Epithelial cell of prostate (primary cell): ENCODE results near the gene TMSB4X.
"Not testable (repeated sequence)": the region's sequence is repeated elsewhere in the genome, so short reads cannot be mapped to it uniquely, and the experiment has no call there.

Source experiments
- DNase-seq: peaks from one replicate; pipeline ENCODE4 v3.0.0-alpha.2; 2011; ENCODE audit warnings: low read depth, low spot score
- H3K27ac ChIP-seq: fragments of 450-650 bp; 2 replicates; pipeline ENCODE4 v1.5.1; 2017; ENCODE audit warnings: mild to moderate bottlenecking

The TMSB4X gene

DNA sequence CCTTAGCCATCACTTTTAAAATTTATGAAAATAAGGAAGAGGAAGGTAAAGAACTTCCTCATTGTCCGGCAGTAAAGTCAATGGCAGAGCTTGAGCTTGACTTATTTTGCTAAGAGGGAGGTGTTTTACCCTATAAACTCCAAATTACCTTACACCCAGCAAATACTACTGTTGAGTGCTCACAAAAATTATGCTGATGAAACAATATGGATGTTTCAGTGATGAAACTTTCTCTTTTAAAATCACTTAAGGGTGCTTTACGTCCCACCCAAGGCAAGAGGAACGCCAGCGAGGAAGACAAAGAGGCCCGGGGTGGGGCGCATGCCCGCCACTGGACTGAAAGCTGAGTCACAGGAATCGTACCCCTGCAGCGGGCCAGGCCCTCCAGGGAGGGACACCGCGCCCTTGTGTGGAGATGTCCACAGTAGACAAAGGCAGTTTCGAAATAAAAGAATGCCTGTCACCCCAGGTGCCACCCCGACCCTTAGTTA lies 560 bp upstream of the TMSB4X start:
- DNase-seq, result no peak

DNA sequence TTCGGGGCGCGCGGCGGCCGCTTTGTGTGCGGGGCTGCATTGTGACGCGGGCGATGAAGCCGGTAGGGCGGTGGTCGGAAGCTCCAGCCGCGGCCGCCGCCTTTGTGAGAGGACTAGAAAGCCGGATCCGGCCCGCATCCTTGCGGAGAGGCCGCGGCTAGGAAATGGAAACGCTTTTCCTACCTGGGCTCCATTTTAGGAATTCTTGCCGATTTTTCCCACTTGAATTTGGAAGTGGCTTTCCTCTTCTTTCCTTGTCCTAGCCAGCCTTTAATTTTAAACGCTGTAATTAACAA lies 708 bp downstream of the TMSB4X start:
- peak overlapping the region; percentile 95 for H3K27ac ChIP-seq
- no peak for DNase-seq

More for the DNA sequence above, 560 bp upstream of the TMSB4X start:
- H3K27ac ChIP-seq, result peak overlapping the region; percentile 95

DNA sequence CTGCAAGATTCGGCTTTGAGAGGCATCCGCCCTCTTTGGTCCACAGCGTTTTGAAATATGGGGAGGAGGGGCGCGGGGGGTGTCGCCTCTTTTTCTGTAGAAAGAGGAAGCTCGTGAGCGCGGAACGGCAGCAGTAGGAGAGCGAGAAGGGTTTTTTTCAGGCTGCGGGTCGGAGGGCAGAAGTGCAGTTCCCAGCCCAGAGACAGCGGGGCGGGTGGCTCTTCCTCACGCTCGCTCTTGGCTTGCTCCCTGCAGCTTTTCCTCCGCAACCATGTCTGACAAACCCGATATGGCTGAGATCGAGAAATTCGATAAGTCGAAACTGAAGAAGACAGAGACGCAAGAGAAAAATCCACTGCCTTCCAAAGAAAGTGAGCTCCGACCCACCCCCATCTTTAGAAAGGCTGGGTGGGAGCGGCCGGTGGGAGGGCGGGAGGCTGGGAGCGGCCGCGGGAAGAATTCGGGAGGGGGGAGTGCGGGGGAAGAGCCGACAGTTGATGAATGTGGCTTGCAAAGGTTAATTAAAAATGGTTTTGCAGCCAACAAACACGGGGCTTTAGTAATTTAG lies 1.2 kb downstream of the TMSB4X start:
- peak overlapping the region; percentile 95 for H3K27ac ChIP-seq
- DNase-seq, result no peak

DNA sequence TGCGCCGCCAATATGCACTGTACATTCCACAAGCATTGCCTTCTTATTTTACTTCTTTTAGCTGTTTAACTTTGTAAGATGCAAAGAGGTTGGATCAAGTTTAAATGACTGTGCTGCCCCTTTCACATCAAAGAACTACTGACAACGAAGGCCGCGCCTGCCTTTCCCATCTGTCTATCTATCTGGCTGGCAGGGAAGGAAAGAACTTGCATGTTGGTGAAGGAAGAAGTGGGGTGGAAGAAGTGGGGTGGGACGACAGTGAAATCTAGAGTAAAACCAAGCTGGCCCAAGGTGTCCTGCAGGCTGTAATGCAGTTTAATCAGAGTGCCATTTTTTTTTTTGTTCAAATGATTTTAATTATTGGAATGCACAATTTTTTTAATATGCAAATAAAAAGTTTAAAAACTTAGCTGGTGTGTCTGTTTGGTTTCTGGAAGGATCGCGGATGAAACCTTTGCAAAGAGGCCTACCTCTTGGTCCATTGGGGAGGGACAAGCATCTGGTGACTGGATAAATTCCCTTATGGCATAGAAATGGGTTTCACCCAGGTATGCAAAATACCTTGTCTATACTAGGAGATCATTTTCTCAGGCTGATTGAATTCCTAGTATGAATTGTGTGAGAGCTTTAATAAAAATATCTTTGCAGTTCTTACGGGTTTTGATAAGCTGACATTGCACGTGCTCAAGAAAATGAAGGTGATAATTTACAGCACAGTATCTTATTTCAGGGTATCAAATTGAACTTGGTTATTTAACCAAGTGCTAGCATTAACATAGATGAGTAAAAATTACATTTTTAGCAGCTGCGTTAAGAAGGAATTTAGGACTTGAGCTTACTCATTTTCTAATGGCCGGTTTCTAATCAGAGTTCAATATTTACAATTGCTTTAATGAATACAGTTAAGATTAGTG lies 2.2 kb downstream of the TMSB4X start:
- not testable (repeated sequence) for DNase-seq

DNA sequence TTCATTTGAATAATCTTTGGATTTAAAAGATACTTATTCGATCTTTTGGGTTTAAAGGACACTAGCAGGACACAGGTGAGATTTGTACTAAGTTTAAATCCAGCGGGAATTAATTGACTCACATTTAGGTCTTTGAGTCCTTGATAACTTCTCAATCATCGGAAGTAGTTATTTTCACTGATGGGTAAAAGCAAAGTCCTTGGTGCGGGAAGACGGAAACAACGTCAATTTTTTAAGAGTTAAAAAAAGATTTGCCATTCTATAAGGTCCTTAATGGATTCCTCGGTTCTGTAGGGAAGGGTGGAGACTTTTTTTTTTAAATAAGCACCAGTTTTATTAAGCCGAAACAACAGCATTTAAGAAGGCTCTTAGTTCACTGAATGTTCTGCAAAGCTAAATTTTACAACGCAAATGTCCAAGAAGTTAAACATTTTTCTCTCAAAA lies 2.9 kb downstream of the TMSB4X start:
- DNase-seq, result no peak
- peak overlapping the region; percentile 95 for H3K27ac ChIP-seq

More for the DNA sequence above, 2.2 kb downstream of the TMSB4X start:
- H3K27ac ChIP-seq, result peak overlapping the region; percentile 95

DNA sequence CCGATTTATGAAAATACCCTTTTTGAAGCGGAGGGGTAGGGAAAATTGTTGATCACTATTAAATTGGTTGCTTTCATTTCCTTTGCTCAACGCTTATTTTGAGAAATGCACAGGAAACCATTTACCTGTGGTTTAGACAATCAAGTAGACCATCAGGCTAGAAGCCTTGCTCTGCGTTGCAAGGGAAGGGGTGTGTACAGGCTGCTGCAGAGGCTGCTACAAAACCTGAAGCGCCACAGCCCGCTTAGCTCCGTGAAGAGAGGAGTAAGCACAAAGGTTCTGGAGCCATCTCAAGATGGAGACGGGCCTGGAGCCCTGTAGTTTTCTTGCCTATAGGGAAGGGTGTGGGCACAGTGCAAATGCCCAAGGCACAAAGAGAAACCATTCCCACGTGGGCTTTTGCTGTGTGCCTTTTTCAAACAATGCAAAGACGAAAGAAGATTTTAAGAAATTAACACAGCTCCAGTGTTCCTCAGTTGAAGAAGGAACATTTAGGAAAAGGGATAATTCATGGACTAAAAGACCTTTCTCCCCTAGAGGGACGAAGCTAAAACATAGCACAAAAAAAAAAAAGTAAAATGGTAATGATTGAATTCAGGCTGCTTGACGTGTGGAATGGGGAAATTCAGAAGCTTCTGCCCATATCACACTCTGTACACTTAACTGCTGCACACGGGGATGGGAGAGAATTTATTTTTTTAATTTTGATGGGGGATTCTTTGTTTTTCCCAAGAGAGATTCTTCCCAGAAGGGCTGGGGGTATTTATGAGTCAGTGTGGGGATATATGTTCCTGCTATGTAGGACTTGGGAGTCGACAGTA lies 3.5 kb downstream of the TMSB4X start:
- no peak for DNase-seq
- peak overlapping the region; percentile 95 for H3K27ac ChIP-seq

DNA sequence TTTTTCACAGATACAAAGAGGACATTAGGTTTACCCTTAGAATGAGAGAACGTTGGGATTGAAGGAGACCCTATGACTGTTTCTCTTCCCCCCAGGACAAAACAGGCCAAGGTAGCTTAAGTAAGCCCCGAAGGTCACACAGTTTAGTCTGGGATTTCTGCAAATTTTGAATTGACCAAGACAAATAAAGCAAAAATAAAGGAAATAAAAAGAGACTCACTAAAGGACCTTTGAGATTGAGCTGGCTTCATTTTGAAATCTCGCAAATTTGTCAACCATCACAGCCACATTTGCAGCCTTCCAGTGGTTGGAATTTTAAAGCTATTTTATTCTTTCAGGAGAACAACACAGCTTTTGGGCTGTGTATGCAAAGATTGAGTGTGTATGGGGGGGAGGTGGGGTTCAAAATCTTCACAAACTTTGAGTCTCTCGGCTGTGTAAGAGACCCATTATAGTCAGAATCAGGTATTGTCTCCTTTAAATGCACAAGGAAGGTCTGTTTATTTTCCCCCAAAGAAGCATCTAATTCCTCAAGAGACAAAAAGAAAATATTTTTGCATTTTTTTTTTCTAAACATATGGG lies 4.2 kb downstream of the TMSB4X start:
- DNase-seq, result no peak
- H3K27ac ChIP-seq, result peak overlapping the region; percentile 95

DNA sequence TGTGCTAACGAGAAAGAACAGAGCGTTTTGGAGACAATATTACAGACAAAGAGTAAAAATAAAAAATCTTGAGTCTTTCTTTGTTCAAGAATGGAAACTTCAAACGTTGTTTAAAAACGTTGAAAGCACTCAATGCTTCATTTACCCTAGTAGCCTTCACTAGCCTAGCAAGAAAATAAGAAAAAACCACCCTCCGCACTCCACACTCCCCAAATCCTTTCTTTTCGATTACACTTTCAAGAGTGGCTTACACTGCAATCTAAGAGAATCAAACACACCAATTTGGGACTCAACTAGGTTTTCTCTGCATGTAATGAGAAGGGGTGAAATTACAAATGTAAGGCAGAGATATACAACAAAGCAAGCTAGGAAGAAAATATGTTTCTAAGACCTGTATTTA lies 4.7 kb downstream of the TMSB4X start:
- H3K27ac ChIP-seq, result peak overlapping the region; percentile 95

DNA sequence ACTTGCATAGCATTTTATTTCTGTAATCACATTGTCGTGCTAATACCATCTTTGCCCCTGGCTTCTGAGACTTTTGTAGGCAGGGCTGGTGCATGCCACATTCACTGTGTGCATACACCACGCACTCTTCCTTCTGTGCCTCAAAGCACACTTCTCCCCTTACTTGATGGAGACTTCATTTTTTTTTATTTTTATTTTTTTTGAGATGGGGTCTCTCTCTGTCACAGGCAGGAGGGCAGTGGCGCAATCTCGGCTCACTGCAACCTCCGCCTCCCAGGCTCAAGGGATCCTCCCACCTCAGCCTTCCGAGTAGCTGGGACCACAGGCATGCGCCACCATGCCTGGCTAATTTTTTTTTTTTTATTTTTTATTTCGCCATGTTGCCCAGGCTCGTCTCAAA lies 5.1 kb downstream of the TMSB4X start:
- not testable (repeated sequence) for DNase-seq
- peak overlapping the region; percentile 95 for H3K27ac ChIP-seq

More for the DNA sequence above, 4.7 kb downstream of the TMSB4X start:
- no peak for DNase-seq

DNA sequence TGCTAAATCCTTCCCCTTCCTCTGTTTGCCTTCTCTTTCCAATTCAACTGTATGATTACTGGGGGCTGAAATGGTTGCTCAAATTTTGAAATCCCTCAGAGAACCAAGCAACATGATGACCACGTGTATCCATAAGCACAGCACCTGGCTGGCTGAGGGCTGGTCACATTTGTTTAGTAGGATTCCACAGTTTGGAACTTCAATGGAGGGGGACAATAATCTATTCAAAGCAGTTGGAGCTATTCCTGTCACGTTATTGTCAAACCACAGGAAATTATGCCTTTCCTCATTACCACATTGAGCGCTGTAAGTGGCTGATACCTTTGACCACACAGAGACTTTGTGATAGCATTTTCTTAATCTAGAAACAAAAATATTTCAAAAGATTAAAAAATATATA lies 7.0 kb downstream of the TMSB4X start:
- DNase-seq, result no peak
- no peak overlapping the region for H3K27ac ChIP-seq

DNA sequence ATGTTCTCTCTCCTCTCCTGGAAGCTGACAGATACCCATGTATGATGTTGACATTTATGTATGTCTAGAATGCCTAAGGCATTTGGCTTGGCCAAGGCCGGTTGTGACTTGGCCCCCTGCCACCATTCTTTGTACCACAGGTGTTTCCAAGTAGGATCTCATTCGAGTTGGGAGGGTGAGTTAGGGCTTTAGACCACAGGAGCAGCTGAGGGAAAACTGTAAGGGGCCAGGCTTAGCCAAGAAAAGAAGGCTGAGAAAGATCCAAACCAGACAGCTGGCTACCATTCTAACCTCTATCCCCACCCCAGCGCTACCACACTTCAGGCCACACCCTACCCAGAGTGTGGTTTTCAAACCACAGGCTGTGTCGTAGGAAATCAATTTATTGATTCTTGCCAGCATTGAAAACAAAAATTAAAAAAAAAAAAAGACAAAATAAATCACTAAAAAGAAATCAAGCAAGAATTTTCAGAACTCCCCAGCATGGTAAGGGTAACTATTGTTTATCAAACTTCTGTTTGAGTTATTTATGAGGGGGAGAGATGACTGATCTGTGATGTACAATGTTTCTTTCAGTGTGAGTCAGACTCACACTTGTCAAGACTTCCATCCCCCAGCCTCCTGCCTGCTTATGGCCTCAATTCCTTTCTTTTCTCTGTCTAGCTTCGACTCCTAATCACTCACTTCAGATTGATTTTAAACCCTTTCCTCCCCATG lies 9.9 kb downstream of the TMSB4X start:
- DNase-seq, result no peak
- H3K27ac ChIP-seq, result peak overlapping the region; percentile 86

DNA sequence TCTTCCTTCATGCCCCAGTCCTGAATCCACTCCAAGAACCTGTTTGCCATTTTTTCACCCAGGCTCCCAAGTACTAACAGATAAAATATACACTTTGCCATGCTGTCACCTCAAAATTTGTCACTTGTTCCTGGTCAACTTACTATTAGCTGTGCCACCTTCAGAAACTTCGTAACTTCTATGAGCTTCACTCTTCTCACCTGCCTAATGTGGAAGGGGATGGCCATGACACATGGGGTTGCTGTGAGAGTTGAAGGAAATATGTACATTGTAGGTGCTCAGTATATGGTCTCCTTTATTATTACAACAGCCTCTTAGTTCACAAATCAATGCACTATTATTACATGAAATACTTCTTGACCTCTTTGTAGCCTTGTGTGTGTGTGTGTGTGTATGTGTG lies 10.4 kb downstream of the TMSB4X start:
- H3K27ac ChIP-seq, result peak overlapping the region; percentile 86
- no peak for DNase-seq

DNA sequence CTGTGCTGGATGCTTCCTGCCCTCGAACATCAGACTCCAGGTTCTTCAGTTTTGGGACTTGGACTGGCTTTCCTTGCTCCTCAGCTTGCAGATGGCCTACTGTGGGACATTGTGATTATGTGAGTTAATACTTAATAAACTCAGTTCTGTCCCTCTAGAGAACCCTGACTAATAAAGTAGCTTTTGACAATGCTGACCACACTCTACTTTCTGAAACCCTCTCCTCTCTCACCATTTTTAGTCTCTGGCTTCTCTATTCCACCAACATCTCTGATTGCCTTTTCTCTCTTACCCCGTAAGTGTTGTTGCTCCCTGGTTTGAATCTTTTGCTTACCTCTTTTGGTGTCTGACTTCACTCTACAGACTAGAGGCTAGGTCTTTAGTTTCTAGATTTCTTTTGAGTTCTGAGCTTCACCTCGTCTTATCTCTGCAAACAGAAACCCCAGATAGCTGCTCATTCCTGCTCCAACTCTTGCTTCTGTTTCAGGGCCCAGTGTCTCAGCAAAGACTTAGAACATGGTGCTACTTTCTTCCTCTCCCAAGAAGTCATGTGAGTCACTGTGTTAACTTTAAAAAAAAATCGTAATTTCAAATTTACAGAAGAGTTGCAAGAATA lies 11.4 kb downstream of the TMSB4X start:
- H3K27ac ChIP-seq, result no peak overlapping the region
- DNase-seq, result no peak

DNA sequence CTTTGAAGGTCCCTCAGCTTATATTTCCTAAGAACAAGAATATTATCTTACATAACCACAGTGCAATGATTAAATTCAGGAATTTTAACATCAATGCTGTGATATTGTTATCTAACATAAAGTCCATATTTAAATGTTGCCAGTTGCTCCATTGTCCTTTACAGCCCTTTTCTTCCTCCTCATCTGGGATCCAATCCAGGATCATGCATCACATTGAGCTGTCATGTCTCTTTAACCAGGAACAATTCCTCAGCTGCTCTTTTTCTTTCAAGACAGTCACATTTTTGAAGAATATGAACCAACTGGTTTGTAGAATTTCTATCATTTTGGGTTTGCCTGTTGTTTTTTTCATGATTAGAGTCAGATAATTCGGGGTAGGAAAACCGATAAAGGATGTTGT lies 12.0 kb downstream of the TMSB4X start:
- no peak for DNase-seq
- H3K27ac ChIP-seq, result peak overlapping the region; percentile 75

DNA sequence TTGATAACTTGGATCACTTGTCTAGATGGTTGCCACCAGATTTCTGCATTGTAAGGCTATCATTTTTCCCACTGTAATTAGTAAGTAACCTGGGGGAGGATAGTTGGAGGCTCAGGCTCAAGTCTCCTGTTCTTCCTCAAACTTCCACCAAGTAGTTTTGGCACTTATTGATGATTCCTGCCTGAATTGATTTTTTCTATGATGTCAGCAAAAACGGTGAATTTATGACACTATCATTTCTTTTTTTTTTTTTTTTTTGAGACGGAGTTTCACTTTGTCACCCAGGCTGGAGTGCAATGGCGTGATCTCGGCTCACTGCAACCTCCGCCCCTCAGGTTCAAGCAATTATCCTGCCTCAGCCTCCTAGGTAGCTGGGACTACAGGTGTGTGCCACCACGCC lies 12.4 kb downstream of the TMSB4X start:
- no peak for DNase-seq
- H3K27ac ChIP-seq, result peak overlapping the region; percentile 75

DNA sequence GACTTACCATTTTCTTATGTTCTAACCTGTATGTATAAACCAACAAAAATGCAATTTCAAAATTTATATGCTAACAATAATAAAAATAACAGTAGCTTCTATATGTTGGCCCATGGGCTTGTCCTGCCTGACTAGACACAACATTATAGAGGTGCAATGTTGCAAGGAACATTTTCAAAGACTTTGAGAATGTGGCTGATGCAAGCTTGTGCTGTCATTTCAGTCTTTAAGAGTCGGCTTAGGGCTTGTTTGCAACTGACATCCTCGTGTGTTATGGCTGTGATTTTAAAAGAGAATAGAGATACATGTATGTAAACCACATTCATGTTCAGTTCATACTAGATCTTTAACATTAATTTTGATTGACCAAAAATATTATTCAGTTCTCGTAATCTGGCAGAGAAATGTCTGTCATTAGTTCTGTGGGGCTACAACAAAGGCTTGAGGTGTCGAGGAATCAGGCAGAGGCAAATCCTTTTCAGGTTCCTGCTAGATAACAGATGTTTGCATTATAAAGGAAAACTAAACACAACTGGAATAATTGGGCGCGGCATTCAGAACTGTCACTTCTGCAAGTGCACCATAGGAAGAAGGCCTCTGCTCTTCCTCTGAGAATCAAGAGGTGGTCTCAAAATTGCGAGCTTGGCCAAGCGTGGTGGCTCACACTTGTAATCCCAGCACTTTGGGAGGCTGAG lies 13.1 kb downstream of the TMSB4X start:
- DNase-seq, result no peak
- peak overlapping the region; percentile 75 for H3K27ac ChIP-seq

DNA sequence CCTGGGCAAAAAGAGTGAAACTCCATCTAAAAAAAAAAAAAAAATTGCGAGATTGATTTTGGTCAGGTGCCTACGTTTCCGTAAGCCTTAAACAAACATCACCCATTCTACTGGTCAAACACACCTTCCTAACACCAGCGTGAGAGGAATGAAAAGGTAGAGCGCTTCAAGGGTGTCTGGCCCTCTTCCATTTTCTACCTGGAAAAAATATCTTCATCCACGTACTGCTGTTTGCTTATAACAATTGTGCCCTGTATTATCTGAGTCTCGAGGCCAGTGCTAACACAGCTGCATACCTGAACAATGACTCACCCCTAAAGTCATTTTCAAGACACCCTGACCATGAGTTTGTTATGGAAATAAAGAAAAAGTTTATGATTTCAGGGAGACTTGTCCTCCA lies 13.9 kb downstream of the TMSB4X start:
- H3K27ac ChIP-seq, result peak overlapping the region; percentile 75
- no peak for DNase-seq

DNA sequence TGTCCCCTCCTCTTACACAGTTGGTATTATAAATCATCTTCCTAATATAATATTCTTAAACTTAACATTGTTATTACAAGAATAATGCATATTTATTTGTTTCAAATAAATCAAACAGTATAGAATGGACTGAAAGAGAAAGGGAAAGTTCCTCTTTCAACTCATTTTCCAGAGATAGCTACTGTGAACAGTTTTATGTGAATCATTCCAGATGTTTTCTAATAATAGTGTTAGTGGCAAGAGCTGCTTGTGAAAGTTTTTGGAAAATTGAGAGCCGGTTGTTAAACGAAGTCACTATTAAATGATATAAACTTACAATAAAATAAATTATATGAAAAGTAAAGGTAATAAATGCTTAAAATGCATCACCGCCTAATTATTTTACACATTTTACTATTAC lies 14.6 kb downstream of the TMSB4X start:
- H3K27ac ChIP-seq, result peak overlapping the region; percentile 75
- no peak for DNase-seq

DNA sequence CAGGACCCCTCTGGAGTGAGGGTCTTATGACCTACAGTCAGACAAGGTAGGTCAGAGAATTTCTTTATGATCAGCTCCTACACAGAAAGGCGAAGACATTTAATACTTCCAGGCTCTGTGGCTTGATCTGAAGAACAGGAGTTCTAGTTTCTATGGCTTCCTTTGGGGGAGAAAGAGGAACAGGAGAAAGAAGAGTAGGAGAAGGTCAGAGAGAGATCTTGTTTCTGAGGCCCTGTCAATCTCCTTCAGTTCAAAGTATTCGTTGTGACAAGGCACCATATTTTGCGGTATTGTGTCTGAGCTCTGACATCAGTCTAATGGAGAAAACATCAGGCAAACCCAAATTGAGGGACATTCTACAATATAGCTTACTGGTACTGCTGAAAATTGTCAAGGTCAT lies 16.7 kb downstream of the TMSB4X start:
- H3K27ac ChIP-seq, result no peak overlapping the region
- no peak for DNase-seq
